GM18505 (cell line): Measurements from ENCODE around the gene SMTN.
"Not testable (repeated sequence)": the region's sequence is repeated elsewhere in the genome, so short reads cannot be mapped to it uniquely, and the experiment has no call there.

Experiments used
- ATAC-seq: cut with Tn5 transposase; IDR thresholded peaks from one replicate; pipeline ENCODE4 v1.9.1; 2021; ENCODE audit not compliant: unreplicated experiment
- POLR2A ChIP-seq: IDR thresholded peaks from 4 replicates; pipeline ENCODE4 v1.6.1; 2011; ENCODE audit warnings: borderline replicate concordance; ENCODE audit not compliant: insufficient read depth, insufficient read length; ENCODE audit errors: extremely low read depth

SMTN gene

DNA sequence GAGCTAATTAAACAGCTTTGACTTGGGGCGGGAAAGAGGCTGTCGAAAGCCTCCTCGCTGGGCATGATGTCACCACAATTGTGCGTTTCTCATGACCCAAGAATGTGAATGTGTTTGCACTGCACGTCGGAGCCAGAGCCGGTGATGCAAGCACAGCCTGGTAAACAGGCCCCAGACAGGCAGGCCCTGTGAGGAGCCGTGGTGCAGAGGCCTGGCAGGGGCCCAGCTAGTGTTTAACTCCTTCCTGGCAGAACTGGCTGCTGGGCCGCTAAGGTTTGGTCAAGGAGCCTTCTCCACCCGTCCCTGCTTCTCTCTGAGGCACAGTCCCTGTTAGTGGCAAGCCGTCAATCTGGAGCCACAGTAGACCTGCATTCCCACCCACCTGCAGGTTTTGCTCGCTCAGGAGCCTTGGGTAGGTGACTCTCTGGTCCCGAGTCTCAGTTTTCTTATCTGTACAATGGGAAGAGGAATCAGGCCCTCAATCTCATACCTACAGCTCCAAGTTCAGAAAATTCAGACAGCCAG is 25.4 kb upstream of the SMTN start:
- no peak for TF ChIP-seq POLR2A
- no peak for ATAC-seq

GRCh38 chr22:31056986-31057599 is 24.0 kb upstream of the SMTN start:
- ATAC-seq = no peak
- TF ChIP-seq POLR2A = no peak

- ATAC-seq = not testable (repeated sequence)
Measured at GRCh38 chr22:31059663-31060062, 21.5 kb upstream of the SMTN start.

DNA sequence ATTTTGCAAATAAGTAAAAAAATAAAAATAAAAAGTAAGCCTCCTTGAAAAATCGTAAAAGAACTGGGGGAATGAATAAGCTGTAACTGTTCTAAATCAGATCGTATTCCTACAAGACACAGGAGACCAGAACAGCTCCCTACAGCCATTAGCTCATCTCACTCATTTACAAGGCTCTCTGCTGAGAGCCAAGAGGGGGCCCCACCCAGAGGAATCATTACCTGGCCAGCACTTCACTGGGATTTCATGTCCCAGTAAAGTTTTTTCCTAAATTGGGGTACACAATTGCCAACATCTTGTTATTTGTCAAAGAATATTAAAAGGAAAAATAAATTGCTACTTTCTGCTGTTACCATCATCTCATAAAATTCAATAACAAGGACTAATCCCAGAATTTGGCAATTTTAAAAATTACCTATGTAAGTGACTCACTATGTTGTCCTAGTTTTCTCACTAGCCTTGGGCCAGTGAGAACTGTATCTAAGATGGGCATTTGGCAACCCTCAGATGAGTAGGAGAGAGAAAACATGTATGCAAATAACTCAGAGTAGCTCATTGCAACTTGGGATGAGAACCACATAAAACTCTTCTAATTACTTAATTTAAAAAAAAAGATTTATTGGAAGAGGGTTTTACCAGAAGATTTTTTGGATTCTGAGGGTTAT is 18.4 kb upstream of the SMTN start:
- no peak for ATAC-seq
- TF ChIP-seq POLR2A = no peak

GRCh38 chr22:31064369-31064768 is 16.7 kb upstream of the SMTN start:
- no peak for ATAC-seq
- TF ChIP-seq POLR2A = no peak

- no peak for ATAC-seq
- no peak for TF ChIP-seq POLR2A
Measured at GRCh38 chr22:31068970-31069369, 12.1 kb upstream of the SMTN start.

- ATAC-seq = not testable (repeated sequence)
Measured at GRCh38 chr22:31069691-31070314, 11.3 kb upstream of the SMTN start.

DNA sequence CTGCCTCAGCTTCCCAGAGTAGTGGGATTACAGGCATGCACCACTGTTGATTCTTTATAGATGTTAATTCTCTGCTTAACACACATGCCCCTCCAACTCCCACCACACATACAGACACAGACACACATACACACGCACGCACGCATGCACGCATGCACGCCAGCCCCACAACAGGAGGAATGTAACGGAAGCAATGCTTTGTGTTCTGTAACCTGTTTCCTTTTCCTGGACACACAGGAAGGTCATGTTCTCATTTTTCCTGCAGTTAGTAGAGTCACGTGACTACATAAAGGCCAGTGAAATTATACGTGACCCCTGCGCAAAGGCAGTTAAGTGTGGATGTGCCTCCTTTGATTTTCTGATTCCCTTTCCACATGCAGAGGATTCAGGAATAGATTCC is 8.0 kb upstream of the SMTN start:
- not testable (repeated sequence) for ATAC-seq

DNA sequence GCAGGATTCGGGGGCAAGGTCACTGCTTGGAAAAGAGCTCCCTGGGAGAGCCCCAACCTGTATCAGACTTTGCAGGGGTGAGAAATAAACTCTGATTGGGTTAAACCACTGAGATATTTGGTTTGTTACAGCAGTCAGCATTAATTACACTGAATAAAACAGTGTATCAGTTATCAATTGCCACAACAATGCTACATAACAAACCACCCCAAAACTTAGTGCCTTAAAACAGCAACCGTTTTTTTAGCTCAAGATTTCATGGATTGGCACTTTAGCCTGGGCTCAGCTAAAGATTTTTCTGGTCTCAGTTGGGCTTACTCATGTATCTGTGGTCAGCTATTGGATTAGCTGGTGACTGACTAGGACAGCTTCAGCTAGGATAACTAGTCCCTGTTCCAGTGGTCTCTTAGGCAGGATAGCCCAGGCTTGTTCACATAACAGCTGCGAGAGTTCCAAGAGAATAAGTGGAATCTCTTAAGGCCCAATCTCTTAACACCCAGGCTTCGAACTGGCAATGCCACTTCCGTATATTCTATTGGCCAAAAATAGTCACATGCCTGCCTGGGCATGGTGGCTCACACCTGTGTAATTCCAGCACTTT is 7.5 kb upstream of the SMTN start:
- ATAC-seq = not testable (repeated sequence)

DNA sequence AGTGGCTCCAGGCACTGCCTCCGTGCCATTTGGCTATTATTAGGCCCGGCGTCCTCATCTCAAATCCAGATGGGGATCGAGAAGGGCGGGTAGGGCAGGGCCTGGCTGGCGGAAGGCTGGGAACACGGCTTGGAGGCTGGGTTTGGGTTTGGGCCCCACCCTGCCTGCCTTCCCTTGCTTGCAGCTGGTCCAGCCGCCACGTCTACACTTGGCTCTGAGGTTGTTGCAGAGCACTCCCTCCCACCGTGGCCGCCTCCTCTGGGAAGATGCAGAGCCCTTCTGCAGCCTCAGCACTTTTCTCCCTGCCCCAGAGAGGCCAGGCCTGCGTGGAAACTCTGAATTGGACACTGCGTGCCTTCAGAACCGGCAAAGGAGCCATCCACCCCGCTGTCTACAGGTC is 5.2 kb upstream of the SMTN start:
- TF ChIP-seq POLR2A = no peak
- ATAC-seq = no peak

DNA sequence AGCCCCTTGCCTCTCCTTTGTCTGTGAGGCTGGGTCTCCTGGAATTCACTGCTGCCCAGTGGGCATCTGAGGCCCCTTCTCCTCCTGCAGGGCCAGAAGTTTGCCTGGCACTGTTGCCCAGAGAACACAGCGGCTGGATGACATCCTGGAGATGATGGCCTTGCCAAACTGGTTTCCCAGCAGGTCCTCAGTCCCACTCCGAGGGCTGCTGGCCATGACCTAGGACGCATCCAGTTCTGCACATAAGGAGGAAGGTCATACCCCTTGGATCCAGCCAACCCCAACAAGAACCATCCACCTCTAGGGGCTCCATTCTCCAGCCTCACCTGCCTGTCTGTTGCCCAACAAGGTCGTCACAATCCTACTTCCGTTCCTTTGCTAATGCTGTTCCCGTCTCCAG is 3.4 kb upstream of the SMTN start:
- no peak for ATAC-seq
- no peak for TF ChIP-seq POLR2A

DNA sequence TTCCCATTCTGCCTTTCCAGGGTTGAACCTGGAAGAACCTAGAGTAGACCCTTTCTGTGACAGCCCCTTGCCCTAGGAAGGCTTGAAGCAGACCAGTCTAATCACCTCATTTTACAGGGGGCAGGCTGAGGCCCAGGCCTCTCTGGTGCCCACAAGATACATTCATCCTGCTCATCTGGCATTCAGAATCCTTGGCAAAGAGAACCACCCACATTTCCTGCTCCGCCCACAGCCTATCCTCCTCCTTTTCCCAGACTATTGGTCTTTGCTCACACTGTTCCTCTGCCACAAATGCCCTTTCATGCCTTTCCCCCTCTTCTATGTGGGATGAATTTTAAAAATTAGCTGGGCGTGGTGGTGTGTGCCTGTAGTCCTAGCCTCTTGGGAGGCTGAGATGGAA is 2.7 kb upstream of the SMTN start:
- not testable (repeated sequence) for ATAC-seq

DNA sequence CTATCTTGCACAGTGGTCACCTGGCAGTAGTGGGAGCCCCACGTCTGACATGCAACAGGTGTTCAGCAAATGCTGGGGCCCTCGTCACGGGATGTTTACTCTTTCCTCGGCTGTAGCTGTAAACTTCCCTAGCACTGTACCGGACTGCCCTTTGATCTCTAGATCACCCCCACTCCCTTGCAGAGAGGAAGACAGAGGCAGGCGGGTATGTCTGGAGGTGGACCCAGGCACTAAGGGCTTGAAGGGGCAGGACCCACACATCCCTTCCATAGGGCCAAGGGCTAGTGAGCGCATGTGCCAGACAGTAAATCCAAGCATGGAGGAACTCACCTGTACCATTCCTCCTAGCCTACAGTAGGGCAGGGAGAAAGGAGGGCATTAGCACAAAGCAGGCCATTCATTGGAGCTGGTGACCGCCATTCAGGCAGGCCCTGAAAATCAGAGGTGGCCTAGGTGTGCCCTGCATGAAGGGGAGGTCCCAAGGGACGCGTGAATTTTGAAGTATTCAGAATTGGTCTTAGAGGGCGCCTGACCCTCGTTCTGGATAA is 1.9 kb upstream of the SMTN start:
- no peak for ATAC-seq
- TF ChIP-seq POLR2A = no peak

DNA sequence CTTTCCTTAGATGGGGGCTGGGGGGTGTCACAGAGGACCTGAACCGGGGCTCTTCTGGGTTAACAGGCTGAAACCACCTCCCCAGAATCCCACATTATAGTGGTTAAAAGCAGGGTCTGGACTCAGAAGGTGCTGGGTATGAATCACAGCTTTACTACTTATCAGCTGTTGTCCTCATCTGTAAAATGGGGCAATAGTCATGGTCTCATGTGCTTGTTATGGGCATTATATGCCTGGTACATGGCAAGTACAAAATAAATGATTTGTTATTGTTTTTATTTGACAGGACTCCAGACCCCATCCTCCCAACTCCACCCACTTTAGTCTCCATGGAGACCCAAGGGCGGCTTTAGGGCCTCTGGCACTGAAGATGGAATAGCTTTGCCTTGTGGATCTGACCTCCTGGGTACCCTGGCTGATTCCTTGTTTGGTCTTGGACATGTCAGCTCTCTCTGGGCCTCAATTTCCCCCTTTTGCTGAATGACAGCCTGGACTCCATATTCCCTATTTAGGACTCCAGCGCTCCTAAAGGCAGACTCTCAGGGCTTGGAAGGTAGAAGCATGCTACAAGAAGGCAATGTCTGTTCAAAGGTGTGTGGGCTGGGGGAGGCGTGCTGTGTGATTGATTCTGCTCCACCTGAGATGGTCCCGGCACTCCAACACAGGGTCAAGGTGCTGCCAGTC is 812 bp upstream of the SMTN start:
- no peak for ATAC-seq
- no peak for TF ChIP-seq POLR2A
